ENCODE data around the gene FUT8. TPM values are rescaled to one million over a fixed set of nuclear protein-coding genes. Genes with fewer than 3 reads are reported as not detected.
A peak's percentile ranks its signal among the peaks of the same experiment; 100 is the strongest.

Gene FUT8
- total and polyA plus RNA-seq, 2 experiments from 2014 or later = 26.6 to 67.5 TPM

DNA sequence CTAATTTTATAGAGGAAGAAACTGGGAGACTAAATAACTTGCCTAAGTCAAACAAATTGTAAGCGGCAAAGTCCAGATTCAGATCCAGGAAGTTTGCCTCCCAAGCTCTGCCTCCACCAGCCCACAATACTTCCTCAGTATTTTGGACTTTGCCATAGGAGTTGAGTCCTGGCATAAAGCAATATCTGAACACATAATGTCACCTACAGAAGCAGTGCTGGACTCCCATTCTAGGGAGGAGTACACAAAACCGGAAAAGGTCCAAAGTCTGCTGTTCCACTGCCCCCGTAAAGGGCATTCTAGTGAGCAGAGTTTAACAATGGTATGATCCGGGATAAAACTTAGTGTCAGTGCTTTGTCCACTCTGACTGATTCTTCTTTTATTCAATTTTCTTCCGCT lies 340.5 kb downstream of the FUT8 start:
- TF ChIP-seq EZH2phosphoT487 (IDR thresholded peaks at IDR 0.05; ENCODE audit: low read depth, severe bottlenecking, unreplicated experiment) = no peak
- TF ChIP-seq CTCF (IDR thresholded peaks at IDR 0.05; ENCODE audit: poor library complexity) = no peak
- no peak for TF ChIP-seq EZH2 (IDR thresholded peaks at IDR 0.05; ENCODE audit: borderline replicate concordance)

DNA sequence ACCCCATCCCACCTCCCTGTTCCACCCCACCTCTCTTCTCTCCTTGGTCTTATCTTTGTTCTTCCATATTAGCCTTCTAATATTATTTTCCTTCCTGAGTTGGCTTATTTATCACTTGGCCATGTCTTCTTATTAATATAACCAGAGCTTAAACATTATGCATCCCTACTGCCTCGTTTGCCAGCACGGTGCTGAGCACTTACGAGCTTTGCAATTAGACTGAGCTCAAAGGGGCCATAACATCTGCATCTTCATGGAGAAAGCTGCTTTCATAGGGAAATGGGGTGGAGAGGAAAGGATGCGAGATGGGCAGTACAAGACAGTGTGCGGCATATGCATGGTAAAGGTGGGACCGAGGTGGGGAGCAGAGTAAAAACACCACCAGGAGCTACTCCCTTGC lies 342.8 kb downstream of the FUT8 start:
- Histone ChIP-seq H3K9me2 (replicated peaks; ENCODE audit: insufficient read depth) (no peaks in the 10 kb centered on the region), H3K27me3 (no peaks in the 10 kb centered on the region), H3K36me3 (replicated peaks; ENCODE audit: insufficient read depth, low read depth) (no peaks in the 10 kb centered on the region), H3K79me2 (no peaks in the 10 kb centered on the region), H3K27ac (no peak overlapping the region), H3K4me1 (ENCODE audit: insufficient read depth) (peaks cover 6% of the 10 kb centered on the region), H3K4me3 (no peak overlapping the region), H3K4me2 (no peak overlapping the region), H2AFZ (no peak overlapping the region), H4K20me1 (ENCODE audit: insufficient read depth, poor library complexity, severe bottlenecking) (no peaks in the 10 kb centered on the region), H3K9me3 (ENCODE audit: low read depth) (no peaks in the 10 kb centered on the region)
- no peak for TF ChIP-seq CTCF (IDR thresholded peaks at IDR 0.05; ENCODE audit: poor library complexity)
- no peak for TF ChIP-seq EZH2phosphoT487 (IDR thresholded peaks at IDR 0.05; ENCODE audit: low read depth, severe bottlenecking, unreplicated experiment)
- no peak for TF ChIP-seq EZH2 (IDR thresholded peaks at IDR 0.05; ENCODE audit: borderline replicate concordance)
- WGBS (ENCODE audit: low lambda C conversion rate, missing lambda C conversion rate) = 92% methylated on average over 6 of the region's 6 CpGs
- DNase-seq (ENCODE audit: low spot score) = no peak

More for the DNA sequence above, 340.5 kb downstream of the FUT8 start:
- no peaks in the 10 kb centered on the region for H3K9me2 ChIP-seq (replicated peaks; ENCODE audit: insufficient read depth)
- peak overlapping the region; percentile 32 for H3K27ac ChIP-seq
- no peaks in the 10 kb centered on the region for H4K20me1 ChIP-seq (ENCODE audit: insufficient read depth, poor library complexity, severe bottlenecking)
- H3K27me3 ChIP-seq = no peaks in the 10 kb centered on the region
- WGBS (ENCODE audit: low lambda C conversion rate, missing lambda C conversion rate) = 79% methylated on average over 5 of the region's 5 CpGs
- H3K4me2 ChIP-seq = peak overlapping the region; percentile 12
- no peak overlapping the region for H2AFZ ChIP-seq
- DNase-seq (ENCODE audit: low spot score) = peak; percentile 68
- H3K4me3 ChIP-seq = no peak overlapping the region
- H3K4me1 ChIP-seq (ENCODE audit: insufficient read depth) = peaks cover 6% of the 10 kb centered on the region
- no peaks in the 10 kb centered on the region for H3K79me2 ChIP-seq
- no peaks in the 10 kb centered on the region for H3K9me3 ChIP-seq (ENCODE audit: low read depth)
- H3K36me3 ChIP-seq (replicated peaks; ENCODE audit: insufficient read depth, low read depth) = no peaks in the 10 kb centered on the region

- H3K4me3 ChIP-seq = no peak overlapping the region
- TF ChIP-seq CTCF (IDR thresholded peaks at IDR 0.05; ENCODE audit: poor library complexity) (no peak), EZH2phosphoT487 (IDR thresholded peaks at IDR 0.05; ENCODE audit: low read depth, severe bottlenecking, unreplicated experiment) (no peak), EZH2 (IDR thresholded peaks at IDR 0.05; ENCODE audit: borderline replicate concordance) (no peak)
- H3K27me3 ChIP-seq = peaks cover 3% of the 10 kb centered on the region
- no peaks in the 10 kb centered on the region for H4K20me1 ChIP-seq (ENCODE audit: insufficient read depth, poor library complexity, severe bottlenecking)
- no peak overlapping the region for H3K4me2 ChIP-seq
- H3K79me2 ChIP-seq = no peaks in the 10 kb centered on the region
- H3K36me3 ChIP-seq (replicated peaks; ENCODE audit: insufficient read depth, low read depth) = no peaks in the 10 kb centered on the region
- H3K9me2 ChIP-seq (replicated peaks; ENCODE audit: insufficient read depth) = no peaks in the 10 kb centered on the region
- H2AFZ ChIP-seq = no peak overlapping the region
- H3K4me1 ChIP-seq (ENCODE audit: insufficient read depth) = no peaks in the 10 kb centered on the region
- H3K9me3 ChIP-seq (ENCODE audit: low read depth) = no peaks in the 10 kb centered on the region
- H3K27ac ChIP-seq = no peak overlapping the region
- WGBS (ENCODE audit: low lambda C conversion rate, missing lambda C conversion rate) = 75% methylated on average over 3 of the region's 3 CpGs
- no peak for DNase-seq (ENCODE audit: low spot score)
Measured at GRCh38 chr14:65756880-65757279, 344.4 kb downstream of the FUT8 start.

DNA sequence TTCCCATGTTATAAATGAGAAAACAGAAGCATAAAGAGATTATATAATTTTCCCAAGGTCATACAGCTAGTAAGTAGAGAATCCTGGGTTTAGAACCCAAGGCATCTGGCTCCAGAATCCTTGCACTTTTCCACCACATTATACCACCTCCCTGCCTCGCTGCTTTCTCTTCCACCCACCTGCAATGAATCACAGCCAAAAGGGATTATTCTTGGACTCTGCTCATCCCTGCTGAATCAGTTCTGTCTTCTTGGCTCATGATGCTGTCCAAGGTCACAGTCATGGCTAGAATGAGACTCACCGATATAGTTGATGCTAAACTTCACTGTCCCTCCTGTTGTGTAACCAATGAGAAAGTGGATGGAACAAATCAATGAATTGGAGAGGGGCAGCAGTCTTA lies 356.6 kb downstream of the FUT8 start:
- DNase-seq (ENCODE audit: low spot score) = no peak
- Histone ChIP-seq H3K4me2 (no peak overlapping the region), H3K27ac (no peak overlapping the region), H4K20me1 (ENCODE audit: insufficient read depth, poor library complexity, severe bottlenecking) (no peaks in the 10 kb centered on the region), H3K4me3 (no peak overlapping the region), H2AFZ (no peak overlapping the region), H3K9me3 (ENCODE audit: low read depth) (no peaks in the 10 kb centered on the region), H3K79me2 (no peaks in the 10 kb centered on the region), H3K27me3 (peaks cover 21% of the 10 kb centered on the region), H3K36me3 (replicated peaks; ENCODE audit: insufficient read depth, low read depth) (no peaks in the 10 kb centered on the region), H3K4me1 (ENCODE audit: insufficient read depth) (peaks cover 21% of the 10 kb centered on the region), H3K9me2 (replicated peaks; ENCODE audit: insufficient read depth) (no peaks in the 10 kb centered on the region)
- 81% methylated on average over 2 of the region's 2 CpGs for WGBS (ENCODE audit: low lambda C conversion rate, missing lambda C conversion rate)
- TF ChIP-seq EZH2 (IDR thresholded peaks at IDR 0.05; ENCODE audit: borderline replicate concordance) = no peak
- TF ChIP-seq EZH2phosphoT487 (IDR thresholded peaks at IDR 0.05; ENCODE audit: low read depth, severe bottlenecking, unreplicated experiment) = no peak
- TF ChIP-seq CTCF (IDR thresholded peaks at IDR 0.05; ENCODE audit: poor library complexity) = no peak

All from hepatocyte (in vitro differentiated cells).